Measurements from ENCODE around the gene TIMMDC1. TPM values are rescaled to one million over a fixed set of nuclear protein-coding genes. Genes with fewer than 3 reads are reported as not detected.

Gene TIMMDC1
- total RNA-seq, 5 donors from 2014 or later (not counting 1 experiment from before 2014, with no cell fraction given), result 35.9 to 74.3 (median 68.0) TPM

DNA sequence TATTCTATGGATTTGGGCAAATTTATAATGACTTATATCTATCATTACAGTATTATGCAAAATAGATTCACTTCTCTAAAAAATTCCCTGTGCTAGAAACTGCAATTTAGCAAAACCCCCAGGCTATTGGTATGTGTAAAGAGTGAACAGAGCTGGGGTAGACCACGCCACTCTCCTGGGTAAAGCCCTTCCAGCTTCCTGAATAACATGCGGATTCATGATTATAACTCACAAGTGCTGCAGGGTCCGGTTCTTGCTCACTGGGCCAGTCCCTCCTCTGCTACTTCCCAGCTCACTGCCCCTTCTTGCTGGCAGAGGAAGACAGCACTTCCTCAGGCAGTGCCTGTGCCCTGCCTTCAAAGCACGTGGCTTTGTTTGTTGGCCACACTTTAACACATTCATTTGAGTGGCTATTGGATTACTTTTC lies 57.0 kb downstream of the TIMMDC1 start:
- DNase-seq, result peak in 1 of 35 experiments; percentile 12
- no peak overlapping the region for H3K4me3 Mint-ChIP-seq
- H3K27me3 Mint-ChIP-seq, result peaks cover 0 to 3% of the 10 kb centered on the region in 2 donors
- H3K4me1 Mint-ChIP-seq, result peaks cover 10 to 33% (median 21%) of the 10 kb centered on the region in 3 donors
- Histone ChIP-seq H3K4me3 (ENCODE audit: control insufficient read depth in 1 of 2, extremely low read depth in 1 of 2, low read length in 1 of 2) (no peak overlapping the region), H3K27me3 (replicated peaks in 1 of 2; ENCODE audit: control insufficient read depth in 2 of 2, extremely low read depth in 1 of 2, insufficient read depth in 2 of 2, low read length in 1 of 2) (no peaks in the 10 kb centered on the region), H3K9me3 (no peaks in the 10 kb centered on the region), H3K36me3 (ENCODE audit: control insufficient read depth in 2 of 2, extremely low read depth in 1 of 2, insufficient read depth in 1 of 2, low read length in 1 of 2) (no peaks in the 10 kb centered on the region), H3K4me1 (ENCODE audit: control insufficient read depth in 1 of 2, extremely low read depth in 1 of 2, insufficient read depth in 2 of 2, low read length in 2 of 2) (peaks cover 0 to 4% of the 10 kb centered on the region in 2 experiments), H3K27ac (ENCODE audit: low read length) (no peak overlapping the region)
- CTCF ChIA-PET, result no interaction called here
- POLR2A ChIA-PET, result no interaction called here
- no peaks in the 10 kb centered on the region for H3K36me3 Mint-ChIP-seq
- no peaks in the 10 kb centered on the region for H3K9me3 Mint-ChIP-seq
- H3K27ac Mint-ChIP-seq, result no peak overlapping the region
- no peak for ATAC-seq (replicated peaks in 1 of 4)
- WGBS (ENCODE audit: insufficient coverage), result 66% methylated on average over 2 of the region's 4 CpGs

DNA sequence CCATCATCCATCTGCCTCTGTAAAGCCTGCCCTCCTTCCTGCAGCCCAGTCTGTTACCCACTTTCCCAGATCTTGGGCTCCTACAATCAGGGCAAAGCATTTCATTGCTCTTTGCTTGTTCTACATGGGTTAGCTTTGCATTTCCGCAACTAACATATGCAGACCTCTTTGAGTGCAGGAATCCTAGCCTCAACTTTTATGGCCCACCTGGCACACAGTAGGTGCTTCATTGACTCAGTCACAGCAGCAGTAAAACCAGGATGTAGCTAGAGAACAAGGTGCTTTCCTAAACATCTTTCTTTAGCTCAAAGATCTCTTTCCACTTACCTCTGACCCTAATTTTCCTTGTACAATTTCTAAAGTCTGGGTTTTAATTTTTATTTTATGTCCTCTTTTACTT lies 57.6 kb downstream of the TIMMDC1 start:
- peaks cover 0 to 4% of the 10 kb centered on the region in 2 experiments for H3K4me1 ChIP-seq (ENCODE audit: control insufficient read depth in 1 of 2, extremely low read depth in 1 of 2, insufficient read depth in 2 of 2, low read length in 2 of 2)
- H3K27me3 ChIP-seq (replicated peaks in 1 of 2; ENCODE audit: control insufficient read depth in 2 of 2, extremely low read depth in 1 of 2, insufficient read depth in 2 of 2, low read length in 1 of 2), result no peaks in the 10 kb centered on the region
- no peak for DNase-seq
- peaks cover 10 to 33% (median 21%) of the 10 kb centered on the region in 3 donors for H3K4me1 Mint-ChIP-seq
- H3K4me3 ChIP-seq (ENCODE audit: control insufficient read depth in 1 of 2, extremely low read depth in 1 of 2, low read length in 1 of 2), result no peak overlapping the region
- no peak overlapping the region for H3K27ac ChIP-seq (ENCODE audit: low read length)
- no peaks in the 10 kb centered on the region for H3K9me3 Mint-ChIP-seq
- no peaks in the 10 kb centered on the region for H3K36me3 ChIP-seq (ENCODE audit: control insufficient read depth in 2 of 2, extremely low read depth in 1 of 2, insufficient read depth in 1 of 2, low read length in 1 of 2)
- H3K4me3 Mint-ChIP-seq, result no peak overlapping the region
- H3K27me3 Mint-ChIP-seq, result peaks cover 0 to 3% of the 10 kb centered on the region in 2 donors
- CTCF ChIA-PET, result interaction anchor here in 1 of 2 donors (0.7 kb wide), 1 partner anchor 210 kb away, joined by 7 read pairs; no protein-coding TSS in a partner anchor
- POLR2A ChIA-PET, result no interaction called here
- 90% methylated on average over 1 of the region's 1 CpG for WGBS (ENCODE audit: insufficient coverage)
- no peak for ATAC-seq (replicated peaks in 1 of 4)
- no peak overlapping the region for H3K27ac Mint-ChIP-seq
- H3K9me3 ChIP-seq, result no peaks in the 10 kb centered on the region
- H3K36me3 Mint-ChIP-seq, result no peaks in the 10 kb centered on the region

DNA sequence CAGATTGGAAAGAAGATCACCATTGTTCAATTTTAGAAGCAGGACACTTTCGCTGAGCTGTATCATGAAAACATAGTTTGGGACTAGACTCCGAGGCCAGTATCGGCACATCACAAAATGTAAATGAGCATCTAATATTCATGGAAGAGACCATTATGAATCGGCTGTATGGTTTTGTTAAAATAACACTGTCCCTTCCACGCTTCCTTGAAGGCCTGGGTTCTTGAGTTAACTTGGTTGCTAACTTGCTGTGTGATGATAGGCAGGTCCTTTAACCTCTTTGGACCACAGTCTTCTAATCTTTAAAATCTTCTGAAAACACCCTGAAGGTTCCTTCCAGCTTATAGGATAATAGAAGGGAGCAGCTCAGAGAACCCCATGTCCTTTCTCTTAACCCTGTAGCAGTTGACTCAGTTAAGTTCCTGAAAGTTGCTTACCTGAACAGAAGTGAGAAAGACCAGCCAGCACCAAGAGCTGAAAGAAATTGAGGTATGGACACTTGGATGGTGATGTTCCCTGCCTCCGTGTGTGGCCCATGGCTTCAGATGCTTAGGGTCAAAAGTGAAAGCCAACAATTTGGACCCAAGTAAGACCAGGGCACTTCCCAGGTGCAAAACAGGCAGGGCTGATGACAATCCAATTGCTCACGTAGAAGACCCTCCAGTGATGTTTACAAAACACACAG lies 59.0 kb downstream of the TIMMDC1 start:
- ChIA-PET POLR2A (no interaction called here), CTCF (interaction anchor here in 1 of 2 donors (0.6 kb wide), 1 partner anchor 710 kb away, joined by 3 read pairs; no protein-coding TSS in a partner anchor)
- no peak overlapping the region for H3K27ac ChIP-seq (ENCODE audit: low read length)
- H3K27ac Mint-ChIP-seq, result no peak overlapping the region
- H3K4me1 Mint-ChIP-seq, result peaks cover 11 to 33% (median 24%) of the 10 kb centered on the region in 3 donors
- H3K4me3 Mint-ChIP-seq, result peak overlapping the region in 1 of 3 donors; percentile 1
- H3K9me3 Mint-ChIP-seq, result no peaks in the 10 kb centered on the region
- no peaks in the 10 kb centered on the region for H3K9me3 ChIP-seq
- 86% methylated on average over 2 of the region's 7 CpGs for WGBS (ENCODE audit: insufficient coverage)
- H3K4me1 ChIP-seq (ENCODE audit: control insufficient read depth in 1 of 2, extremely low read depth in 1 of 2, insufficient read depth in 2 of 2, low read length in 2 of 2), result peaks cover 0 to 6% of the 10 kb centered on the region in 2 experiments
- no peaks in the 10 kb centered on the region for H3K27me3 ChIP-seq (replicated peaks in 1 of 2; ENCODE audit: control insufficient read depth in 2 of 2, extremely low read depth in 1 of 2, insufficient read depth in 2 of 2, low read length in 1 of 2)
- no peak overlapping the region for H3K4me3 ChIP-seq (ENCODE audit: control insufficient read depth in 1 of 2, extremely low read depth in 1 of 2, low read length in 1 of 2)
- peaks cover 0 to 3% of the 10 kb centered on the region in 2 donors for H3K27me3 Mint-ChIP-seq
- H3K36me3 ChIP-seq (ENCODE audit: control insufficient read depth in 2 of 2, extremely low read depth in 1 of 2, insufficient read depth in 1 of 2, low read length in 1 of 2), result no peaks in the 10 kb centered on the region
- DNase-seq (no peak), ATAC-seq (replicated peaks in 1 of 4) (no peak)
- no peaks in the 10 kb centered on the region for H3K36me3 Mint-ChIP-seq

GRCh38 chr3:119557877-119558269 lies 59.5 kb downstream of the TIMMDC1 start:
- Mint-ChIP-seq H3K9me3 (no peaks in the 10 kb centered on the region), H3K4me3 (peak overlapping the region in 2 of 3 donors; percentile 1 to 31), H3K36me3 (no peaks in the 10 kb centered on the region), H3K4me1 (peaks cover 17 to 33% (median 30%) of the 10 kb centered on the region in 3 donors), H3K27me3 (peaks cover 0 to 3% of the 10 kb centered on the region in 2 donors), H3K27ac (no peak overlapping the region)
- ChIA-PET CTCF (interaction anchor here in 1 of 2 donors (0.6 kb wide), 1 partner anchor 710 kb away, joined by 3 read pairs; no protein-coding TSS in a partner anchor), POLR2A (no interaction called here)
- Histone ChIP-seq H3K4me3 (ENCODE audit: control insufficient read depth in 1 of 2, extremely low read depth in 1 of 2, low read length in 1 of 2) (no peak overlapping the region), H3K36me3 (ENCODE audit: control insufficient read depth in 2 of 2, extremely low read depth in 1 of 2, insufficient read depth in 1 of 2, low read length in 1 of 2) (no peaks in the 10 kb centered on the region), H3K9me3 (no peaks in the 10 kb centered on the region), H3K4me1 (ENCODE audit: control insufficient read depth in 1 of 2, extremely low read depth in 1 of 2, insufficient read depth in 2 of 2, low read length in 2 of 2) (peaks cover 0 to 11% of the 10 kb centered on the region in 2 experiments), H3K27me3 (replicated peaks in 1 of 2; ENCODE audit: control insufficient read depth in 2 of 2, extremely low read depth in 1 of 2, insufficient read depth in 2 of 2, low read length in 1 of 2) (no peaks in the 10 kb centered on the region), H3K27ac (ENCODE audit: low read length) (no peak overlapping the region)
- no peak for DNase-seq
- WGBS (ENCODE audit: insufficient coverage), result no CpG with 5 or more reads among the region's 3 CpGs
- no peak for ATAC-seq (replicated peaks in 1 of 4)

GRCh38 chr3:119558626-119559317 lies 60.4 kb downstream of the TIMMDC1 start:
- 100% methylated on average over 1 of the region's 9 CpGs for WGBS (ENCODE audit: insufficient coverage)
- Histone ChIP-seq H3K9me3 (no peaks in the 10 kb centered on the region), H3K4me3 (ENCODE audit: control insufficient read depth in 1 of 2, extremely low read depth in 1 of 2, low read length in 1 of 2) (peak overlapping the region in 1 of 2 donors; percentile 8), H3K36me3 (ENCODE audit: control insufficient read depth in 2 of 2, extremely low read depth in 1 of 2, insufficient read depth in 1 of 2, low read length in 1 of 2) (no peaks in the 10 kb centered on the region), H3K27ac (ENCODE audit: low read length) (no peak overlapping the region), H3K27me3 (replicated peaks in 1 of 2; ENCODE audit: control insufficient read depth in 2 of 2, extremely low read depth in 1 of 2, insufficient read depth in 2 of 2, low read length in 1 of 2) (no peaks in the 10 kb centered on the region), H3K4me1 (ENCODE audit: control insufficient read depth in 1 of 2, extremely low read depth in 1 of 2, insufficient read depth in 2 of 2, low read length in 2 of 2) (peaks cover 0 to 11% of the 10 kb centered on the region in 2 experiments)
- Mint-ChIP-seq H3K27me3 (peaks cover 0 to 3% of the 10 kb centered on the region in 2 donors), H3K27ac (no peak overlapping the region), H3K4me3 (peak overlapping the region in 1 of 3 donors; percentile 7), H3K36me3 (no peaks in the 10 kb centered on the region), H3K4me1 (peaks cover 17 to 33% (median 30%) of the 10 kb centered on the region in 3 donors), H3K9me3 (no peaks in the 10 kb centered on the region)
- ATAC-seq (replicated peaks in 1 of 4), result no peak
- DNase-seq, result no peak
- POLR2A ChIA-PET, result interaction anchor here in 1 of 2 donors (0.7 kb wide), 1 partner anchor 535 kb away, joined by 3 read pairs; no protein-coding TSS in a partner anchor
- CTCF ChIA-PET, result interaction anchor here in 1 of 2 donors (0.6 kb wide), 1 partner anchor 405 kb away, joined by 3 read pairs; no protein-coding TSS in a partner anchor

DNA sequence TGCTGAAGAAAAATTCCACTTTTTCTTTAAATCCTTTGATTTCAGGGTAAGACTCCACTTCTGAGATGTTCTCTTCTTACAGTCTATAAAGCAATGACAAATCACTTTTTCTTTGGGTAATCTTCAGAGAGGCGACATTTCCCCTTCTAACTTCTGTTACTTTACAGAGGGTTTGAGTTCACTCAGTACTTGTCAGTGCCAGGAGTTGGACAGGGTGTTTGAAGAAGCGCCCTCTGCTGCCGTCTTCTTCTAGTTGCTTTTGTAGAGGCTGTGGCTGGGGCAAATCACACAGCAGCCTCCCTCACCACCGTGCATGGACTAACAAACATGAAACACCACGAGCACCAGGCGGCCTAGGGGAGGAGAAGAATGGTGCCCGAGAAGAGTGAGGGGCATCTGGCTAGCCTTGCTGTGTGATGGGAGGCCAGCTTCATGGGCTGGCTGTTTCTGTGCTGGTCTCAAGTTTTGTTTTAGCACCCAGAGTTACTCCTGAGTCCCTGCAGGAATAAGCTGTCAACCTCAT lies 61.2 kb downstream of the TIMMDC1 start, which contains the start of gene CD80:
Gene CD80, minus strand, starts transcription at position 174 of the 523 bp plus-strand sequence. CDS start 1,886 bp downstream, outside the sequence.
- Histone ChIP-seq H3K27me3 (replicated peaks in 1 of 2; ENCODE audit: control insufficient read depth in 2 of 2, extremely low read depth in 1 of 2, insufficient read depth in 2 of 2, low read length in 1 of 2) (no peaks in the 10 kb centered on the region), H3K36me3 (ENCODE audit: control insufficient read depth in 2 of 2, extremely low read depth in 1 of 2, insufficient read depth in 1 of 2, low read length in 1 of 2) (no peaks in the 10 kb centered on the region), H3K27ac (ENCODE audit: low read length) (no peak within 1 kb of the TSS), H3K9me3 (no peaks in the 10 kb centered on the region), H3K4me1 (ENCODE audit: control insufficient read depth in 1 of 2, extremely low read depth in 1 of 2, insufficient read depth in 2 of 2, low read length in 2 of 2) (peaks cover 0 to 11% of the 10 kb centered on the region in 2 experiments), H3K4me3 (ENCODE audit: control insufficient read depth in 1 of 2, extremely low read depth in 1 of 2, low read length in 1 of 2) (peak within 1 kb of the TSS in 1 of 2 donors; percentile 8)
- Mint-ChIP-seq H3K27me3 (peaks cover 0 to 3% of the 10 kb centered on the region in 2 donors), H3K4me1 (peaks cover 17 to 33% (median 30%) of the 10 kb centered on the region in 3 donors), H3K36me3 (no peaks in the 10 kb centered on the region), H3K9me3 (no peaks in the 10 kb centered on the region), H3K4me3 (peak within 1 kb of the TSS; percentile 7 to 25 (median 13)), H3K27ac (peak within 1 kb of the TSS in 1 of 2 donors; percentile 52)
- ChIA-PET CTCF (interaction anchor here in 1 of 2 donors (0.6 to 0.7 kb wide), 2 partner anchors 67 to 406 kb away, joined by 3 to 6 read pairs; no protein-coding TSS in a partner anchor), POLR2A (interaction anchor here (0.5 to 0.7 kb wide), 3 partner anchors 16 to 534 kb away, joined by 3 read pairs; no protein-coding TSS in a partner anchor)
- no CpG with 5 or more reads among the region's 7 CpGs for WGBS (ENCODE audit: insufficient coverage)
- DNase-seq (peak in 32 of 35 experiments; percentile 12 to 66 (median 40)), ATAC-seq (replicated peaks in 1 of 4) (peak; percentile 66 to 80 (median 76))
